ENCODE results near the gene SERPINB7.
"Not testable (repeated sequence)": the region's sequence is repeated elsewhere in the genome, so short reads cannot be mapped to it uniquely, and the experiment has no call there.

SERPINB7 gene
- total RNA-seq: 0 to 1.6 (median 0.02) reads per million in 18 experiments

DNA sequence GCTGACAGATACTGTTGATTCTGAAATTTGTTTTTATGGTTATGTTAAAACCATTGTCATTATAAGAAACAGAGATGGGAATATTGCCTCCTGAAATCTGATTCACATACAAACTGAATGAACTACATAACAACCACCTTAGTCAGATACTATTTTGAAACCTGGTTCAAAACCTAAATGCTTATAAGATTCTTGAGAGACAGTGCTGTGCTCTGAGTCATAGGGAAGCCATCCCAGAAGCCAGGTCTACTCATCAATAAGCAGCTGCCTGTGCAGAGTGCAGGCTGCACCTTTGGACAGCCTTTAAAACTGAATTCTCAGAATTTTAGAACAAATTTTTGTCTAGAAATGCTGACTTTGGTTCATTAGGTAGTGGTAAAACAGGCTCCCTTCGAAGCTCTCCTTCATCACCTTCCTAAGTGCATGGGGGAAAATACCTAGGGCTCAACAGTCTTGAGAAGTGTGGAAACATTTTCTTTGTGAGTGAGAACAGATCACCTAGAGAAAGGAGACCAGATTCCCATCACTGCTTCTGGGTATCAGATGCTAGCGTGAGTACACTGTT lies at the start of gene SERPINB7:
TSS of gene SERPINB7 (plus strand) at position 253 of the 565 bp plus-strand sequence. CDS start 6,955 bp downstream, outside the sequence.
- no peak for DNase-seq

DNA sequence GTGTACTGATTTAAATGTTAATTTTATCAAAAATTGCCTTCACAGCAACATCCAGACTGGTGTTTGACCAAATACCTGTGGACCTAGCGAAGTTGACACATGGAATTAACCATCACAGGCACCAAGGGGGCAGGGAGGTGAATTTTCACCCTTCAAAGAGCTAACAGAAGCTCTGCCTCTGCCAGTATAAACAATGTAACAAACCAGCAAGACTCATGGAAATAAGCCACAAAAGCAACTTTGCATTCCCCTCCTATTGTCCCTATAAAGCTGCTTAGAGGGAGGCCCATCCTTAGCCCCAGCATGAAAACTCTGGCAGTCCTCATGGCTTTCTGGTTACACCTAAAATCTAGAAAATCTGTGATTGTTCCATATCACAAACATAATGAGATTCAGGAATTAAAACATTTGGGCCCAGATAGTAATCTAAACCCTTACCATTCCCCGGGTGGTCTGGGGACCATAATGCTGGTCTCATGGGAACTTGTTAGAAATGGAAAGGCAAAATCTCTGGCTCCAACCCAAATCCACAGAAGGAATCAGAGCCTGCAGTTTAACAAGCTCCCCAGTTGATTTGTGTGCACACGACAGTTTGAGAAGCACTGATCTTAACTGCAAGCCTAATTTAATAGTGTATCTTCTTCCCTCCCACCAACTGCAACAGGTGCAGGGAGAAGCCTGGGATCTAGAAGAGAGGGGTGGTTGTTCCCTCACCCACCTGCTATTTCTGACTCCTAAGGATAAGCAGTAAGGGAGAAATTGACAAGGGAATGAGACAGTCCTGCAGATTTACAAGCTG lies 49.3 kb upstream of the SERPINB7 start:
- DNase-seq: no peak

DNA sequence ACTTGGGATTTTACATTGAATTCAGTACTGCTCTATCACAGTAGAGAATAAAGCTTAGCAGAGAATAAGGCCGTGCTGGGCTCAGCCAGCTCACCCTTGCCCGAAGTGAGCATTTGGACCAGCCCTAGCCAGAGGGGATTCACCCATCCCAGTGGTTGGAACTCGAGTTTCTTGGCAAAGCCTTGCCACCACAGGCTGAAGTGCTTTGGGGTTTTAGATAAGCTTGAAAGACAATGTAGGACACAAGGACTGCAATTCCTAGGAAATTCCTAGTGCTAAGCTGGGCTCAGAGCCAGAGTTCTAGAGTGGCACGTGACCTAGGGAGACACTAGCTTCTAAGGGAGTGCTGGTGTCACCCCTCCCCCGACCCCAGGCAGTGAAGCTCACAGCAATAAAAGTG lies 44.4 kb upstream of the SERPINB7 start:
- DNase-seq: no peak

DNA sequence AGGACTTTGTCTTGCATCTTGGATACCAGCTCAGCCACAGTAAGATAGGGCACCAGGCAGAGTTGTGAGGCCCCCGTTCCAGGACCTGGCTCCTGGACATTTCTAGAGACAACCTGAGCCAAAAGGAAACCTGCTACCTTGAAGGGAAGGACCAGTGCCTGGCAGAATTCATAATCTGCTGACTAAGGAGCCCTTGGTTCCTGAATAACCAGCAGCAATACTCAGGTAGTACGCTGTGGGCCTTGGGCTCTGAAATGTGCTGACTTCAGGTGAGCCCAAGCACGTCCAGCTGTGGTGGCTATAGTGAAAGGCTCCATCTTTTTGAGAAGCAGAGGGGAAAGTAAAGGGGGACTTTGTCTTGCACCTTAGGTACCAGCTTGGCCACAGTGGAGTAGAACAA lies 44.0 kb upstream of the SERPINB7 start:
- no peak for DNase-seq

GRCh38 chr18:63736876-63737275 lies 38.3 kb upstream of the SERPINB7 start:
- DNase-seq: no peak

DNA sequence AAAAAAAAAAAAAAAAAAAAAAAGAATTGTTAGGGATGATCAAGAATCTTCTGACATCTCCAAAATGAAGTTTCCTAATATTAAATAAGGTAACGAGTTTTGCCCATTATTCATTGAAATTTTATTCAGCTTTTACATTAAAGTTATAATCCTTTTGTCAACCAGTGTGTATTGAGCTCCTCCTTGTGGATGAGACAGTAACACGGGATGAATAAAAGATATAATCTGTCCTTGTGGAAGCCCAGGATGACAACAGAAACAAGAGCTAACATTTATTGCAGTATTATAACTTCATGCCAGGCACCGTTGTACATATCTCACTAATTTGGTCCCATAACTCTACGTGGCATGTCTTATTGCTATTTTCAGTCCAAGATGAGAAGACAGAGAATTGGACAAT lies 33.4 kb upstream of the SERPINB7 start:
- DNase-seq: peak; percentile 6 to 8

DNA sequence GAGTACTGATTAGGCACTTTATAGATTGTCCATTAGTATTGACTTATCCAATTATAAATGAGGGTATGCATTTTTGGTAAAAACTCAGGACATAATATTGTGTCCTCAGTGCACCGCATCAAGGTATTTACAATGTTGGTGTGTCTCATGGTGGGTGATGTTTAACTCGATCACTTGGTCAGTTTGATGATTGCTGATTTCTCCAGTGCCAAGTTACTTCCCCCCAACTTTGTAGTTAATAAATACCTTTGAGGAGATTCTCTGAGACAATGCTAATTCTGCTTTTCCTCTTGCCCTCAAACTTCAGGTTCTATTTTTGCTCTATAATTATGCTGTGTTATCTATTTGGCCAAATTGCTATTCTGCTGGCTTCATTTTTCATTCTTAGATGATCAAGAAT lies 28.2 kb upstream of the SERPINB7 start:
- no peak for DNase-seq

- DNase-seq: no peak
These were observed 25.7 kb upstream of the SERPINB7 start for GRCh38 chr18:63749489-63749888.

DNA sequence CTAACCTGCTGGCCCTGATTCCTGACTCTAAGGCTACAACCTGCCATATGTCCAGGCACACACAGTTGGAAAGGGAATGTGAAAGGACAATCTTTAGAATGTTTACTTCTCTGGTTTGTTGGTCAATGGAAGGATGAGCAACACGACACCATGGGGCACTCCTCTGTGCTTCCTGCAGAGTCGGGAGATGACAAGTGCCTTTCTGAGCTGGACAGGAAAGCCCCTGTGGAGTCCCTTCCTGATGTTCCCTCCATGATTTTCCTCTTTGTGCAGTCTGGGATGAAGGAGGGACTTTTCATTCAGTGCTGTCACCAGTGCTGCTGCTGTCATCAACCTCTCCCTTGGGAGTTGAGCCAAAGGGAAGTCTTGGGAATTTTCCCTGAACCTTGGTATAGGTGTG lies 22.6 kb upstream of the SERPINB7 start:
- no peak for DNase-seq

- DNase-seq: no peak
These were observed 21.5 kb upstream of the SERPINB7 start for GRCh38 chr18:63753676-63754075.

DNA sequence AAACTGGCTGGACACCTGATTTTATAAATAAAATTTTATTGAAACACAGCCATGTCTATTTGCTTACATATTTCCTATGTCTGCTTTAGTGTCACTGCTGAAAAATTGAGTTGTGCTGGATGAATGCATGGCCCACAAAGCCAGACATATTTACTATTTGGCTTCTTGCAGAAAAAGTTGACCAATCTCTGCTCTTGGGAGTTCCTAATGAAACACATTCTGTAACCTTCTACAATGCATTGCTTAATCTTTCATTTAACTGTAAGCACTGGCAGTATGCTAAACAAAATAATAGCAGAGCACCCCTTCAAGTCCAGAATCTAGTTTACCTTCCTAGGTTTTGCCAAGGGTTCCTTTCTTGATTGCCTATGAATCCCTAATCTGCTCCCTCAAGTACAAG lies 17.7 kb upstream of the SERPINB7 start:
- DNase-seq: no peak

GRCh38 chr18:63758615-63759240 lies 16.5 kb upstream of the SERPINB7 start:
- no peak for DNase-seq

GRCh38 chr18:63759786-63760185 lies 15.4 kb upstream of the SERPINB7 start:
- DNase-seq: not testable (repeated sequence)

GRCh38 chr18:63762518-63762917 lies 12.7 kb upstream of the SERPINB7 start:
- DNase-seq: no peak

DNA sequence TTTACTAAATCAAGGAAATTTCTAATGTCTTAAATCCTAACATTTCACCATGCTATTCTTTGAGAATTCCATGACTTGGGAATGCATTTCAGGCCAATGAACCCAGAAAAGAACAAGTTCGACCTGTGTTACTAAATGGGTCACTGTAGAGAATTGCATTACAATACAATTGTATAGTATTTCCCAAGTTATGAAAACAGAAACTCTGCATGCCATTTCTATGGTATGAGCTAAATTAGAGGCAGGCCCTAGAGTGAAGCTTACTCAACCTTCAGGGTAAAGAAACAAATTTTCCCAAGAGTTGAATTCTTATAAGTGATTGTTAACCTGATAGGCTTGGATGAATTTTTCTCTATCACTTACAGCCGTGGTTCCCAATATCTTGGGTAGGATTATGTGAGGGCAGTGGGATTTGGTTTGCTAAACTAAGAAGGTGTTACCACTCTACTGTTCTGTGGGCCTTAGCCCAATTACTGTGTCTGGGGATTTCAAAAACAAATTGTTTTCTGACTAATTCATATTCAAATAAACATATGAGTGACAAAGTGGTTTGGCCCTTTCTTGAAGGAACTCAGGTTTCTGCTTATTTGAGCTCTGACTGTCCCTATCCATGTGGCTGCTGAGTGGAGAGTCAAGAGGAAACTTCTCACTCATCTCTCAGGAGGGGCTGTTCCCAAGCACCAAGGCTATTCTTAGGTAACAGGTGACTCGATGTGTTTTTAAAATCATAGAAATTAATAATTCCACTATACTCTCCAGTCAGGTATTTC lies 11.2 kb upstream of the SERPINB7 start:
- no peak for DNase-seq

GRCh38 chr18:63765837-63766236 lies 9.4 kb upstream of the SERPINB7 start:
- DNase-seq: no peak

GRCh38 chr18:63773551-63773950 lies 1.7 kb upstream of the SERPINB7 start:
- DNase-seq: no peak

GRCh38 chr18:63774511-63774910 lies 707 bp upstream of the SERPINB7 start:
- no peak for DNase-seq

DNA sequence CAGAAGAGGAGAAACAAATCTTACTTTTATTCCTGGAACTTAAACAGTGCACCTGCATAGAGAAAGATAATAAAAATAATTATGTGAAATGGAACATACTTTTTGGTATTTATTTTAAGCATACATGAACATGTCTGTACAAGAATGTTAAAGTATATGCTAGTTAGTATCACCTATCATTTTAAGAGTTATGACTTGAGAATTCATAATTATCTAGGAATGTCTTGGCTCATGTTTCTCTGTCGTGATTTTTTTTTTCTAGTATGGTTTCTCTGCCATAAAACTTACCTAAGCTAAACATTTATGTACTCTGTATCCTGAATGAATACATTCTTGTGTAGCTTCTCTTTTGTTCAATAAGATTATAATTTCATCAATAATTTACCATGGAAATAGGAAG lies 4.2 kb downstream of the SERPINB7 start:
- no peak for DNase-seq

GRCh38 chr18:63783394-63783793 lies 8.2 kb downstream of the SERPINB7 start:
- DNase-seq: no peak

DNA sequence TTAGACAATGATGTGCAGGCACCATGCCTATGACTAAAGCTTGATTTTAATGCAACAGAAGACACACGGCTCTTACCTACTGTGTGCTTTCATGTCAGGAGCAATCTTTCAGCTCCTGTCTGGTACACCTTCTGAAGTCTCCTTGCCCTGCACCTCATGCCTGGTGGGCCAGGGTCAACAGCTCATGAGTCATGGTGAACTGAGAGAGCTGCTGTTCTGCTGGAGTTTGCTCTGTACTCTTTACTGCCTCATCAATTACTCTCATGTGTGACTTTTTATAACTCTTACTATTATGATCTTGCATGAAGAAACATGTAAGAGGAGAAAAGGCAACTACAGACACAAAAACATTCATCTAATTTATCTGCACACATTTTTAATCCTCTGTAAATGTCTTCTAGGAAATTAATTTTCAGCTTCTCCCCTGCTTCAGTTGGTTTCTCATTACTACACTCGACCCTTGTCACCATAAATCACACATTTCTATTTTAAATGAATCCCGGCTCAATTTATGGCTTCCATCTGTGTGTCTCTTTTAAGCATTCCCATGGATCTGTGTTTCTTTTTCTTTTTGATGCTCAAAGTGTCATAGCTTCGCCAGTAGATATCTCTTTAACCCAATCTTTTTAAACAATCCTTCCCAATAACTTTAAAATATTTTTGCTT lies 9.7 kb downstream of the SERPINB7 start:
- DNase-seq: no peak

DNA sequence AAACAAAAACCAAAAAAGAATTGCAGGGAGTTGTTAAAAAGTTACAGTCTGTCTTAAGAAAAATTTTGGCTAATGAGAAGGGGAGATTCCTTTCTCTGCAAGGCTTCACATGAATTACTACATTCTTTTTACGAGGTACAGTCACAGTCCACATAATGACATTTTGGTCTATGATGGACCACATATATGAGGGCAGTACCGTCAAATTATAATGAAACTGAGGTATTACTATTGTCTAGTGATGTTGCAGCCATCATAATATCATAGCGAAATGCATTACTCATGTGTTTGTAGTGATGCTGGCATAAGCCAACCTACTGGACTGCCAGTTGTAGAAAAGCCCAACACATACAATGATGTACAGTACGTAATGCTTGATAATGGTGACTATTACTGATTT lies 12.5 kb downstream of the SERPINB7 start:
- no peak for DNase-seq

All from inflammatory macrophage (primary cell).